Mesenchymal stem cell (in vitro differentiated cells and primary cell): ENCODE results near the gene HARS2. TPM values are rescaled to one million over a fixed set of nuclear protein-coding genes. Genes with fewer than 3 reads are reported as not detected.

Experiments used
- DNase-seq: peaks from one replicate; pipeline ENCODE4 v3.0.0-alpha.2; 2013
- H2AFZ ChIP-seq: one replicate; pipeline ENCODE4 v1.6.1; 2013; ENCODE audit warnings: low read depth, mild to moderate bottlenecking, control low read depth, inconsistent platforms, low read length, moderate library complexity
- H2AK5ac ChIP-seq: 2 replicates; pipeline ENCODE4 v1.6.1; 2013; ENCODE audit warnings: low read length, moderate library complexity, mild to moderate bottlenecking, inconsistent platforms; ENCODE audit not compliant: severe bottlenecking
- H2BK120ac ChIP-seq: one replicate; pipeline ENCODE4 v1.6.1; 2013; ENCODE audit warnings: low read depth, mild to moderate bottlenecking, inconsistent platforms, low read length, moderate library complexity
- H2BK12ac ChIP-seq, 2 experiments: one replicate each; pipeline ENCODE4 v1.6.1; 2013; ENCODE audit warnings: inconsistent platforms in 2 of 2, low read length in 2 of 2, mild to moderate bottlenecking in 2 of 2, moderate library complexity in 2 of 2, control low read depth in 1 of 2
- H2BK15ac ChIP-seq: one replicate; pipeline ENCODE4 v1.6.1; 2013; ENCODE audit warnings: mild to moderate bottlenecking, low read depth, inconsistent platforms; ENCODE audit not compliant: poor library complexity, severe bottlenecking
- H2BK5ac ChIP-seq: 2 replicates; pipeline ENCODE4 v1.6.1; 2013; ENCODE audit warnings: low read depth, mild to moderate bottlenecking, low read length, control low read depth, inconsistent platforms; ENCODE audit not compliant: poor library complexity, severe bottlenecking
- H3K14ac ChIP-seq, 2 experiments: one replicate each; pipeline ENCODE4 v1.6.1; 2013; ENCODE audit warnings: inconsistent platforms in 2 of 2, low read length in 2 of 2, control low read depth in 1 of 2, mild to moderate bottlenecking in 1 of 2, moderate library complexity in 1 of 2
- H3K18ac ChIP-seq, 2 experiments: one replicate each; pipeline ENCODE4 v1.6.1; 2013; ENCODE audit warnings: inconsistent platforms in 2 of 2, low read length in 2 of 2, control low read depth in 1 of 2, low read depth in 1 of 2, mild to moderate bottlenecking in 1 of 2
- H3K23ac ChIP-seq, 2 experiments: one replicate each; pipeline ENCODE4 v1.6.1; 2013; ENCODE audit warnings: inconsistent platforms in 2 of 2, low read length in 2 of 2, mild to moderate bottlenecking in 2 of 2, moderate library complexity in 2 of 2, control low read depth in 1 of 2
- H3K27ac ChIP-seq: 2 replicates; pipeline ENCODE4 v1.5.1; 2013; ENCODE audit warnings: mild to moderate bottlenecking, moderate library complexity, low read length, control low read depth, inconsistent platforms; ENCODE audit not compliant: poor library complexity, severe bottlenecking
- H3K27me3 ChIP-seq, 2 experiments: 2 replicates each; pipeline versions ENCODE4 v1.6.1 to v1.7.0; 2013; ENCODE audit warnings: low read length in 2 of 2, mild to moderate bottlenecking in 2 of 2, moderate library complexity in 2 of 2, control low read depth in 1 of 2, inconsistent platforms in 1 of 2; ENCODE audit not compliant: control insufficient read depth in 1 of 2, insufficient read depth in 1 of 2
- H3K36me3 ChIP-seq, 2 experiments: 2 replicates each; pipeline versions ENCODE4 v1.6.1 to v1.7.0; 2013; ENCODE audit warnings: low read length in 2 of 2, control low read depth in 1 of 2, inconsistent platforms in 1 of 2, low read depth in 1 of 2, mild to moderate bottlenecking in 1 of 2; ENCODE audit not compliant: insufficient read depth in 2 of 2, control insufficient read depth in 1 of 2
- H3K4ac ChIP-seq, 2 experiments: one replicate each; pipeline ENCODE4 v1.6.1; 2013; ENCODE audit warnings: inconsistent platforms in 2 of 2, low read length in 2 of 2, mild to moderate bottlenecking in 2 of 2, moderate library complexity in 2 of 2, control low read depth in 1 of 2, low read depth in 1 of 2
- H3K4me1 ChIP-seq: 2 replicates; pipeline ENCODE4 v1.6.1; 2013; ENCODE audit warnings: low read depth, low read length, control low read depth; ENCODE audit not compliant: control insufficient read depth, insufficient read depth
- H3K4me2 ChIP-seq: 2 replicates; pipeline ENCODE4 v1.6.1; 2013; ENCODE audit warnings: low read length, mild to moderate bottlenecking, inconsistent platforms; ENCODE audit not compliant: poor library complexity, severe bottlenecking
- H3K4me3 ChIP-seq, 2 experiments: 2 replicates each; pipeline versions ENCODE4 v1.5.1 to v1.7.0; 2013; ENCODE audit warnings: low read length in 2 of 2, mild to moderate bottlenecking in 2 of 2, control low read depth in 1 of 2, low read depth in 1 of 2; ENCODE audit not compliant: insufficient read depth in 1 of 2
- H3K79me1 ChIP-seq: replicated peaks from 2 replicates; pipeline ENCODE4 v1.6.1; 2013; ENCODE audit warnings: mild to moderate bottlenecking, control low read depth, low read length, inconsistent platforms; ENCODE audit not compliant: poor library complexity, severe bottlenecking
- H3K9ac ChIP-seq: 2 replicates; pipeline ENCODE4 v1.7.0; 2013; ENCODE audit warnings: mild to moderate bottlenecking, low read length, moderate library complexity
- H3K9me3 ChIP-seq: 2 replicates; pipeline ENCODE4 v1.7.0; 2013; ENCODE audit warnings: mild to moderate bottlenecking, low read length; ENCODE audit not compliant: control insufficient read depth
- H4K8ac ChIP-seq: one replicate; pipeline ENCODE4 v1.6.1; 2013; ENCODE audit warnings: inconsistent platforms, mild to moderate bottlenecking, low read length, moderate library complexity
- H4K91ac ChIP-seq: one replicate; pipeline ENCODE4 v1.6.1; 2013; ENCODE audit warnings: mild to moderate bottlenecking, low read length, inconsistent platforms
- WGBS: methylation state at CpG from one replicate; pipeline ENCODE4 v1.1.7; 2013; ENCODE audit warnings: mixed read lengths; 5-methylcytosine and 5-hydroxymethylcytosine counted together
- polyA plus RNA-seq, 2 experiments: library from polyadenylated mRNA; stranded (reverse); fragments of 200-250 nt; gene quantifications; one replicate each; pipeline ENCODE4 v1.2.3, GENCODE V29; 2013

HARS2 gene, protein sequence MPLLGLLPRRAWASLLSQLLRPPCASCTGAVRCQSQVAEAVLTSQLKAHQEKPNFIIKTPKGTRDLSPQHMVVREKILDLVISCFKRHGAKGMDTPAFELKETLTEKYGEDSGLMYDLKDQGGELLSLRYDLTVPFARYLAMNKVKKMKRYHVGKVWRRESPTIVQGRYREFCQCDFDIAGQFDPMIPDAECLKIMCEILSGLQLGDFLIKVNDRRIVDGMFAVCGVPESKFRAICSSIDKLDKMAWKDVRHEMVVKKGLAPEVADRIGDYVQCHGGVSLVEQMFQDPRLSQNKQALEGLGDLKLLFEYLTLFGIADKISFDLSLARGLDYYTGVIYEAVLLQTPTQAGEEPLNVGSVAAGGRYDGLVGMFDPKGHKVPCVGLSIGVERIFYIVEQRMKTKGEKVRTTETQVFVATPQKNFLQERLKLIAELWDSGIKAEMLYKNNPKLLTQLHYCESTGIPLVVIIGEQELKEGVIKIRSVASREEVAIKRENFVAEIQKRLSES
- 12.0 TPM for polyA plus RNA-seq (2013, experiment 1 of 2)
- polyA plus RNA-seq (2013, experiment 2 of 2) = 12.8 TPM

GRCh38 chr5:140690941-140691924 lies at the start of gene HARS2, which contains the start of gene HARS1:
HARS2 (plus strand) TSS chr5:140691455; CDS start chr5:140691649, 194 bp downstream.
HARS1 (minus strand) TSS chr5:140691370; CDS start chr5:140691304, 66 bp downstream.
- under 1% methylated on average over 61 of the region's 61 CpGs for WGBS

GRCh38 chr5:140641716-140642115 lies 49.5 kb upstream of the HARS2 start:
- H3K4ac ChIP-seq = no peak overlapping the region
- peaks cover 36 to 48% of the 10 kb centered on the region in 2 experiments for H3K36me3 ChIP-seq
- no peak overlapping the region for H3K18ac ChIP-seq
- no peak overlapping the region for H2BK5ac ChIP-seq
- H3K27me3 ChIP-seq = no peaks in the 10 kb centered on the region
- H3K9me3 ChIP-seq = no peaks in the 10 kb centered on the region
- H3K27ac ChIP-seq = no peak overlapping the region
- peaks cover 5% of the 10 kb centered on the region for H3K4me1 ChIP-seq
- WGBS = 98% methylated on average over 7 of the region's 8 CpGs
- no peak overlapping the region for H3K4me3 ChIP-seq
- H3K9ac ChIP-seq = no peak overlapping the region
- no peak overlapping the region for H2BK12ac ChIP-seq
- no peak overlapping the region for H3K4me2 ChIP-seq
- no peak overlapping the region for H3K14ac ChIP-seq
- no peak for DNase-seq
- H3K23ac ChIP-seq = no peak overlapping the region
- no peak overlapping the region for H4K8ac ChIP-seq
- no peak overlapping the region for H4K91ac ChIP-seq
- peaks cover 25% of the 10 kb centered on the region for H3K79me1 ChIP-seq
- no peak overlapping the region for H2AK5ac ChIP-seq
- H2BK120ac ChIP-seq = no peak overlapping the region
- no peak overlapping the region for H2AFZ ChIP-seq
- no peak overlapping the region for H2BK15ac ChIP-seq

More at GRCh38 chr5:140690941-140691924, at the start of gene HARS2, which contains the start of gene HARS1:
- peak; percentile 97 for DNase-seq
- H3K27me3 ChIP-seq = no peaks in the 10 kb centered on the region
- peak within 1 kb of the TSS; percentile 88 to 99 for H3K4me3 ChIP-seq
- H3K4me1 ChIP-seq = peaks cover 8% of the 10 kb centered on the region
- H2AFZ ChIP-seq = peak within 1 kb of the TSS; percentile 70
- peak within 1 kb of the TSS; percentile 66 for H2BK5ac ChIP-seq
- peak within 1 kb of the TSS; percentile 39 to 86 for H3K4ac ChIP-seq
- peaks cover 22 to 66% of the 10 kb centered on the region in 2 experiments for H3K36me3 ChIP-seq
- H3K14ac ChIP-seq = peak within 1 kb of the TSS in 1 of 2 experiments; percentile 45
- peak within 1 kb of the TSS; percentile 85 for H4K91ac ChIP-seq
- H3K9ac ChIP-seq = peak within 1 kb of the TSS; percentile 97
- peak within 1 kb of the TSS in 1 of 2 experiments; percentile 48 for H3K23ac ChIP-seq
- H2AK5ac ChIP-seq = no peak within 1 kb of the TSS
- peak within 1 kb of the TSS; percentile 74 for H4K8ac ChIP-seq
- H3K4me2 ChIP-seq = peak within 1 kb of the TSS; percentile 77
- no peak within 1 kb of the TSS for H2BK120ac ChIP-seq
- H3K27ac ChIP-seq = peak within 1 kb of the TSS; percentile 86
- H2BK12ac ChIP-seq = no peak within 1 kb of the TSS
- no peak within 1 kb of the TSS for H2BK15ac ChIP-seq
- H3K18ac ChIP-seq = peak within 1 kb of the TSS; percentile 59 to 91
- H3K9me3 ChIP-seq = no peaks in the 10 kb centered on the region
- peaks cover 19% of the 10 kb centered on the region for H3K79me1 ChIP-seq

DNA sequence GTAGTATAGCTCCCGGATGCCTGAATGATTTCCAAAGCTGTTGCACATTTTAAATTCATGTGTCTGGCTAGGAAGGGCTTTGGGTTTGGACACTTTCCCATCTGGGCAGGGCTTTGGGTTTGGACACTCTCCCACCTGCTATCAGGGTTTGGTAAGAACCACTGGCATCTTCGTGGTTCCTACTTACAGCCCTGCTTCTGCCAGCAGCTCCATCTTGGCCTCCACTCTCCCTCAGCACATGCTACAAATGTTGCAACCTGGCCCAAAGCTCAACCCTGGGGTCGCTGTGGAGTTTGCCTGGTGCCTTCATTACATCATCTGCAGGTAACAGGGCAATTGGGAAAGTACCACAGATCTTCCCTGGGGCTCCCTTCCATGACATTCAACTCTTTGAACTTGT lies 48.5 kb upstream of the HARS2 start:
- Histone ChIP-seq H3K36me3 (peaks cover 36 to 48% of the 10 kb centered on the region in 2 experiments), H3K4me3 (no peak overlapping the region), H2AFZ (no peak overlapping the region), H2BK12ac (no peak overlapping the region), H4K8ac (no peak overlapping the region), H3K9me3 (no peaks in the 10 kb centered on the region), H3K18ac (no peak overlapping the region), H3K14ac (no peak overlapping the region), H3K27ac (no peak overlapping the region), H3K27me3 (no peaks in the 10 kb centered on the region), H3K4me2 (no peak overlapping the region), H2BK5ac (no peak overlapping the region), H3K4ac (no peak overlapping the region), H3K23ac (no peak overlapping the region), H3K4me1 (peaks cover 5% of the 10 kb centered on the region), H2BK120ac (no peak overlapping the region), H3K9ac (peak overlapping the region; percentile 7), H3K79me1 (peaks cover 27% of the 10 kb centered on the region), H2BK15ac (no peak overlapping the region), H4K91ac (no peak overlapping the region), H2AK5ac (no peak overlapping the region)
- 94% methylated on average over 3 of the region's 3 CpGs for WGBS
- no peak for DNase-seq
